ENCODE data around the gene KLKB1. TPM values are rescaled to one million over a fixed set of nuclear protein-coding genes. Genes with fewer than 3 reads are reported as not detected.

Gene KLKB1
- total RNA-seq, 1 experiment from 2014 or later = 0.10 TPM

DNA sequence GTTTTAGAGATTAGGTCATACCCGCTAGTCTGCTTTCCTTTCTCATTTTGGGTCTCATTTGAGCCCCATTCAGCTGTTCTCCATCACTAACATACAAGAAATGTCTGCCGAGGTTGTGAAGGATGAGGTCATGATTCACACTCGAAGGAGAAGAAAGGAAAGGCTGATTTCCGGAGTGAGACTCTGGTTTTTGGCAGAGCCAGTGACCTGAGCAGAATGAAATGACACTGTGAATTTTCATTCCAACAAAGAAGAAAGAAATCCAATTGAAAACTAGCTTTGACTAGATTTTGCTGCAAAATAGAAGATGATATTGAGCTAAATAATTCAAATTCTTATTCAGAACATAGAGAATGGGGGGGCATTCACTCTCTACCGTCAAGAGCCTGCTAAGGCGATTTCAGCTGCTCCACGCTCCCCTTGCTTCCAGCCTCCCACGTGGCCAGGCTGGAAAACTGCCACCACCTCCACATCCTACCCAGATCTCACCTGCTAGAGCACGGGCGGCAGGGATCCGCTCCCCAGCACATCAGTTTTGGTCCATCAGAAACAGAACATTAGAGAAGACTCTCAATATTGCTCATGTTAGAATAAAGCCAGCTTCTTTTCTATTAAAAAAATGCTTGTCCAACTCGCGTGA, 77.7 kb downstream of the KLKB1 start:
- ChIA-PET RAD21 (ENCODE audit: low non-redundant PET in 1 of 2, low total read pairs in 2 of 2, uncharacterized antibody in 2 of 2, unreplicated experiment in 2 of 2) (no interaction called here), CTCF (no interaction called here), POLR2A (no interaction called here)
- Histone ChIP-seq H2AFZ (ENCODE audit: low read depth, low read length, poor library complexity, severe bottlenecking) (no peak overlapping the region), H3K27ac (ENCODE audit: low read depth, low read length) (no peak overlapping the region), H3K4me3 (replicated peaks in 1 of 2; ENCODE audit: low read depth in 1 of 2, low read length in 2 of 2) (no peak overlapping the region), H3K9me3 (ENCODE audit: control insufficient read depth in 1 of 2, insufficient read depth in 1 of 2, low read depth in 1 of 2, low read length in 2 of 2) (no peaks in the 10 kb centered on the region), H3K36me3 (ENCODE audit: control insufficient read depth in 1 of 2, insufficient read depth in 2 of 2, low read length in 2 of 2) (no peaks in the 10 kb centered on the region), H3K79me2 (ENCODE audit: insufficient read depth, low read length) (no peaks in the 10 kb centered on the region), H4K20me1 (ENCODE audit: insufficient read depth) (no peaks in the 10 kb centered on the region), H3K9me2 (ENCODE audit: insufficient read depth) (no peaks in the 10 kb centered on the region), H3K4me2 (ENCODE audit: low read length) (no peak overlapping the region), H3K9ac (ENCODE audit: low read length) (no peak overlapping the region), H3K4me1 (ENCODE audit: control insufficient read depth in 1 of 2, insufficient read depth in 2 of 2, low read length in 2 of 2) (no peaks in the 10 kb centered on the region), H3K27me3 (ENCODE audit: insufficient read depth, low read length) (peaks cover 14% of the 10 kb centered on the region)
- DNase-seq (ENCODE audit: low read depth, low spot score) (no peak), ATAC-seq (no peak)
- no TSS peak for BruUV-seq (replicated peaks)
- no peak for TF ChIP-seq RAD21 (IDR thresholded peaks at IDR 0.05; ENCODE audit: low read depth)
- TF ChIP-seq YY1 (IDR thresholded peaks at IDR 0.05; ENCODE audit: extremely low read depth, insufficient replicate concordance, low read depth, low read length) = no peak
- no peak for TF ChIP-seq CBX3 (IDR thresholded peaks at IDR 0.05; ENCODE audit: low read depth)
- no peak for TF ChIP-seq POLR2AphosphoS5 (IDR thresholded peaks at IDR 0.05; ENCODE audit: low read depth, low read length)
- no peak for TF ChIP-seq CEBPB (IDR thresholded peaks at IDR 0.05; ENCODE audit: low read depth)
- TF ChIP-seq EZH2phosphoT487 (IDR thresholded peaks at IDR 0.05; ENCODE audit: borderline replicate concordance) = no peak
- no peak for TF ChIP-seq FOSL1 (IDR thresholded peaks at IDR 0.05; ENCODE audit: low read depth)
- no peak for TF ChIP-seq ELF1 (IDR thresholded peaks at IDR 0.05; ENCODE audit: borderline replicate concordance, low read depth)
- no peak for TF ChIP-seq SP1 (IDR thresholded peaks at IDR 0.05; ENCODE audit: low read depth)
- TF ChIP-seq TCF7L2 (IDR thresholded peaks at IDR 0.05; ENCODE audit: borderline replicate concordance, extremely low read depth, insufficient read depth, insufficient read length) = no peak
- TF ChIP-seq, protein P1, sequence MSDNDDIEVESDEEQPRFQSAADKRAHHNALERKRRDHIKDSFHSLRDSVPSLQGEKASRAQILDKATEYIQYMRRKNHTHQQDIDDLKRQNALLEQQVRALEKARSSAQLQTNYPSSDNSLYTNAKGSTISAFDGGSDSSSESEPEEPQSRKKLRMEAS (IDR thresholded peaks at IDR 0.05) = no peak
- TF ChIP-seq SRF (IDR thresholded peaks at IDR 0.05; ENCODE audit: low read depth) = no peak
- TF ChIP-seq ZNF274 (IDR thresholded peaks at IDR 0.05; ENCODE audit: low read depth, low read length) = no peak
- TF ChIP-seq, protein P2, sequence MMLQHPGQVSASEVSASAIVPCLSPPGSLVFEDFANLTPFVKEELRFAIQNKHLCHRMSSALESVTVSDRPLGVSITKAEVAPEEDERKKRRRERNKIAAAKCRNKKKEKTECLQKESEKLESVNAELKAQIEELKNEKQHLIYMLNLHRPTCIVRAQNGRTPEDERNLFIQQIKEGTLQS (IDR thresholded peaks at IDR 0.05) = no peak
- no peak for TF ChIP-seq JUND (IDR thresholded peaks at IDR 0.05)
- TF ChIP-seq, protein P3, sequence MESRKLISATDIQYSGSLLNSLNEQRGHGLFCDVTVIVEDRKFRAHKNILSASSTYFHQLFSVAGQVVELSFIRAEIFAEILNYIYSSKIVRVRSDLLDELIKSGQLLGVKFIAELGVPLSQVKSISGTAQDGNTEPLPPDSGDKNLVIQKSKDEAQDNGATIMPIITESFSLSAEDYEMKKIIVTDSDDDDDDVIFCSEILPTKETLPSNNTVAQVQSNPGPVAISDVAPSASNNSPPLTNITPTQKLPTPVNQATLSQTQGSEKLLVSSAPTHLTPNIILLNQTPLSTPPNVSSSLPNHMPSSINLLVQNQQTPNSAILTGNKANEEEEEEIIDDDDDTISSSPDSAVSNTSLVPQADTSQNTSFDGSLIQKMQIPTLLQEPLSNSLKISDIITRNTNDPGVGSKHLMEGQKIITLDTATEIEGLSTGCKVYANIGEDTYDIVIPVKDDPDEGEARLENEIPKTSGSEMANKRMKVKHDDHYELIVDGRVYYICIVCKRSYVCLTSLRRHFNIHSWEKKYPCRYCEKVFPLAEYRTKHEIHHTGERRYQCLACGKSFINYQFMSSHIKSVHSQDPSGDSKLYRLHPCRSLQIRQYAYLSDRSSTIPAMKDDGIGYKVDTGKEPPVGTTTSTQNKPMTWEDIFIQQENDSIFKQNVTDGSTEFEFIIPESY (IDR thresholded peaks at IDR 0.05; ENCODE audit: extremely low read depth, insufficient replicate concordance, low read length) = no peak
- no peak for TF ChIP-seq EZH2 (IDR thresholded peaks at IDR 0.05)
- no peak for TF ChIP-seq SIN3A (IDR thresholded peaks at IDR 0.05; ENCODE audit: low read depth)
- intact Hi-C loops (cut with micrococcal nuclease) = no loop called here

Data from HCT116 (cell line).